ENCODE results near the gene ESYT1. TPM values are rescaled to one million over a fixed set of nuclear protein-coding genes. Genes with fewer than 3 reads are reported as not detected.

The ESYT1 gene
- total and polyA plus RNA-seq, 9 of the 15 experiments (the other 6 are each of a cell fraction or from before 2014, with no cell fraction given): 132 to 420 (median 164) TPM

- peak; percentile 70; the same call in 1 of the 2 replicates for TF ChIP-seq ZNF592 (IDR thresholded peaks at IDR 0.05)
- 0 out of 2 replicates have a peak, but pooled peaks have one; percentile 21 for TF ChIP-seq KLF16 (IDR thresholded peaks at IDR 0.05)
- TF ChIP-seq PBX2 (CRISPR knock-in tag; IDR thresholded peaks at IDR 0.05; ENCODE audit: low read depth): no peak
- TF ChIP-seq PBX2 (tag; conservative IDR thresholded peaks at IDR 0.05; ENCODE audit: low read depth): no peak
- TF ChIP-seq CREM (IDR thresholded peaks at IDR 0.05; ENCODE audit: low read depth): no peak
- TF ChIP-seq ZNF280B (CRISPR knock-in tag; IDR thresholded peaks at IDR 0.05): no peak
- no peak for TF ChIP-seq NR4A1 (CRISPR knock-in tag; IDR thresholded peaks at IDR 0.05)
- no peak for TF ChIP-seq NR4A1 (tag; IDR thresholded peaks at IDR 0.05)
- 0 out of 2 replicates have a peak, but pooled peaks have one; percentile 23 for TF ChIP-seq BCOR (IDR thresholded peaks at IDR 0.05)
- TF ChIP-seq RAD51 (IDR thresholded peaks at IDR 0.05; ENCODE audit: borderline replicate concordance, low read depth): peak; percentile 86
- TF ChIP-seq PYGO2 (tag; IDR thresholded peaks at IDR 0.05): no peak
- 0 out of 2 replicates have a peak, but pooled peaks have one; percentile 9 for TF ChIP-seq EP300 (IDR thresholded peaks at IDR 0.05; ENCODE audit: low read length)
- TF ChIP-seq HMGN3 (IDR thresholded peaks at IDR 0.05; ENCODE audit: borderline replicate concordance, extremely low read depth, insufficient read length, low read depth, low read length): no peak
- peak; percentile 47; the same call in 1 of the 2 replicates for TF ChIP-seq JUN (IDR thresholded peaks at IDR 0.05; ENCODE audit: borderline replicate concordance, low read depth, low read length)
- no peak for TF ChIP-seq JUN (CRISPR knock-in tag; IDR thresholded peaks at IDR 0.05; ENCODE audit: borderline replicate concordance)
- peak; percentile 71; the same call in 1 of the 2 replicates for TF ChIP-seq CC2D1A (IDR thresholded peaks at IDR 0.05)
- TF ChIP-seq KDM4B (IDR thresholded peaks at IDR 0.05; ENCODE audit: borderline replicate concordance in 2 of 2, low read depth in 1 of 2): no peak
- TF ChIP-seq STAG1 (CRISPR knock-in tag; IDR thresholded peaks at IDR 0.05; ENCODE audit: borderline replicate concordance): peak; percentile 64; the same call in 1 of the 2 replicates
- 0 out of 2 replicates have a peak, but pooled peaks have one; percentile 36 for TF ChIP-seq ZBTB2 (IDR thresholded peaks at IDR 0.05)
- TF ChIP-seq TEAD1 (CRISPR knock-in tag; IDR thresholded peaks at IDR 0.05): no peak
Observed at GRCh38 chr12:56119361-56119796, 8.7 kb upstream of the ESYT1 start (continued).

All from K562 (cell line).